GM19239 (cell line): ENCODE data around the gene CALHM2.
A peak's percentile ranks its signal among the peaks of the same experiment; 100 is the strongest.
"Not testable (repeated sequence)": the region's sequence is repeated elsewhere in the genome, so short reads cannot be mapped to it uniquely, and the experiment has no call there.

Experiments used
- DNase-seq: peaks from one replicate; pipeline ENCODE4 v3.0.0; 2011; ENCODE audit warnings: low spot score; ENCODE audit not compliant: insufficient read length
- FAIRE-seq: peaks from 2 replicates; lab custom pipeline; 2011; peaks lifted over from hg19 to GRCh38; lab: Jason Lieb, UNC

Gene CALHM2, protein sequence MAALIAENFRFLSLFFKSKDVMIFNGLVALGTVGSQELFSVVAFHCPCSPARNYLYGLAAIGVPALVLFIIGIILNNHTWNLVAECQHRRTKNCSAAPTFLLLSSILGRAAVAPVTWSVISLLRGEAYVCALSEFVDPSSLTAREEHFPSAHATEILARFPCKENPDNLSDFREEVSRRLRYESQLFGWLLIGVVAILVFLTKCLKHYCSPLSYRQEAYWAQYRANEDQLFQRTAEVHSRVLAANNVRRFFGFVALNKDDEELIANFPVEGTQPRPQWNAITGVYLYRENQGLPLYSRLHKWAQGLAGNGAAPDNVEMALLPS

DNA sequence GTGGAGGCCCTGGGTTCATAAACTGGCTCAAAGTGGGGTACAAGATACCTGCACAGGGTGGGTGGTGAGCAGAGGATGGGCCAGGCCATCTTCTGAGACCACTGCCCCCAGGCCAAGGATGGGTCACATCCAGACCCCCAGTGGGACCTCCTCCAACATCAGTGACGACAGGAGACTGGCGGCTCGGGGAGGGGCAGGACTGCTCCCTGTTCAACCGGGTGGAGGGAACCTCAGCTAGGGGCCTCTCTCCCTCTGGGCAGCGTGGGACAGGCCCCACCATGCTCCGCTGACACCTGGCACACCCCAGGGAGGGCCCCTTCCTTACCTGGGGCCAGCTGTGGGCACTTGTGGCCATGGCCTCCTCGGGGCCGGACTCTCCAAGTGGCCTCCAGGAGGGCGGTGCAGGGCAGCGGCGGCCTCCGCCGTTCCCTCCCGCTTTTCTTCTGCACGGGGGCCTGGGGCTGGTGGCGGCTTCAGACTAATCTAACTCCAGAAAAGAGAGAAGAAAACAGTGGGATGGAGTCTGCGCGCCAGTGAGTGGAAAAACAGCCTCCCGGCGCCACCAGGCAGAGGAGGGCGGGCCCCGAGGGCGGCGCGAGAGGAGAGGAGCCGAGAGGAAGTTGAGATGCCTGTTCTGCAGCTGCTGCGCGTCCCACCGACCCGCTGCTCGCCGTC is at the start of gene CALHM2:
CALHM2 (minus strand) TSS at position 540 of the 675 bp plus-strand sequence. CDS start 2,429 bp downstream, outside the sequence.
- FAIRE-seq (peak; percentile 91), DNase-seq (peak; percentile 91)

DNA sequence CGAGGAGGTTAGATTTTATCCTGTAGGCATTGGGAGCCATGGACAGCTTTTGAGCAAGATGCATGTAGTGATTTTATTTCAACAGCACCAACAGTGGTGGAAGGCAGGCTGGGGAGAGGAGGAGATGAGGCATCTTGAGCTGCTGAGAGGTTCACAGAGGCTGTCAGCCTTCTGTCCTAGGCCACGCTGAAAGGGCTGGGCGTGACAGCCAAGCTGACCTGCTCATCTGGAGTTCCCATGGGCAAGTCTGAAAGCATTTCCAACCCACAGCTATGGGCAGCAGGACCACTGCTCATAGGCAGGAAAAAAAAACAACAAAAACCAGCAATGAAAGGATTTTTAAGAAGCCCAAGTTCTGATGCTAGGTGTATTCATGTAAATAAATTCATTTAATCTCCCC is 49.0 kb upstream of the CALHM2 start:
- DNase-seq (no peak), FAIRE-seq (no peak)

DNA sequence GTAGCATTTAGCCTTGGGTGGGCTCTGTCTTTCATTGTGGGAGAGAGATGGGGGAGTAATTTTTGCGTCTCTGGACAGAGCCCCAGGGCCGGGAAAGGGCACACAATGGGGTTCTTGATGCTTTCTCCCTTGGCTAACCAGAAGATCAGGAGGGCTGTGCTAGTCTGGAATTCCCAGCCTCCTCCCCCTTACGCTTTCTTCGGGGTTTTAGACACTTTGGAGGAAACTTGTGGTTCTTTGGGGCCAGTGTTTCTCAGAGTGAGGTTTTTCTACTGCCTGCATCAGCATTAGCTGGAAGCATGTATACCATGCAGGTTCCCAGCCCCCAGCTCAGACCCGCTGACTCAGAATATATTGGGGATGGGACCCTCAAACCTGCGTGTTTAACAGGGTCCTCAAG is 48.3 kb upstream of the CALHM2 start:
- FAIRE-seq = no peak
- DNase-seq = no peak

DNA sequence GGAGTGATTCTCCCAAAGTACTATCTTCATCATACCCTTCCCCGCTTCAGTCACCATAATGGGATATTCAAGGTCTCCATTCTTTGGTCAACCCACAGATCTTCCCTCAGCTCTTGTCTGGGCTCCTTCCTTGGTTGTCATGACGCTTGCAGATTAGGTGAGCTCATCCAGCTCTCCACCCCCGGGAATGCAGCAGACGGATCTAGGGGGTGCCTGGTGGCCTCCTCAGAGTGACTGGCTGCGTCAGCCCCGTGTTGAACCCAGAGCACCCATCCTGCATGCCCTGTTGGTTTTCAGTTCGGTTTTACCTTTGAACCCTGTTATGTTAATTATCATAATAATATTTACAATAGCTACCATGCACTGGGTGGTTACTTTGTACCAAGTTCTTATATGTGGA is 47.7 kb upstream of the CALHM2 start:
- no peak for FAIRE-seq
- no peak for DNase-seq

DNA sequence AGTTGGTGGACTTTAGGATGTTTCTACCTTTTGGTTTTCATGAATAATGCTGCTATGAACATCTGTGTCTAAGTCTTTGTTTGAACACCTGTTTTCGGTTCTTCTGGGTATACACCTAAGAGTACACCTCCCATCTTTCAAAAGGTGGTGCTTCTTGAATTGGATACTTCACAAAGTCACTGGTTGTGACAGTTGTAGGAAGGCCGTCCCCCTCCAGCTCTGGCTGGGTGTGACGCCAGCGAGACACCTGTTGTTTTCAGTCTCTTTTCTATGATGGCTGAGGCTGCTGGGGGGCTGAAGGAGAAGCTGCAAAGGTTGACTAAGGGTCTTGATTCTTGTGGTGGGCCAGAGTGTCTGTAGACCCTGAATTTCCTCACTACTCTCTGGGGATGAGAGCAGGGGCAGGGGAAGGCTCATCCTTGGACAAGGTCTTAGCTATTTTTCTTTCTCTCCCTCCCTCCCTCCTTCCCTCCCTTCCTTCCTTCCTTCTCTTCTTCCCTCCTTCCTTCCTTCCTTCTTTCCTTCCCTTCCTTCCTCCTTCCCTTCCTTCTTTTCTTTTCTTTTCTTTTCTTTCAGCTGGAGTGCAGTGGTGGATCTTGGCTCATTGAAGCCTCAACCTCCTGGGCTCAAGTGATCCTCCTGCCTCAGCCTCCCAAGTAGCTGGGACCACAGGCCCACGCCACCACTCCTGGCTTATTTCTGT is 46.9 kb upstream of the CALHM2 start:
- DNase-seq (no peak), FAIRE-seq (no peak)

DNA sequence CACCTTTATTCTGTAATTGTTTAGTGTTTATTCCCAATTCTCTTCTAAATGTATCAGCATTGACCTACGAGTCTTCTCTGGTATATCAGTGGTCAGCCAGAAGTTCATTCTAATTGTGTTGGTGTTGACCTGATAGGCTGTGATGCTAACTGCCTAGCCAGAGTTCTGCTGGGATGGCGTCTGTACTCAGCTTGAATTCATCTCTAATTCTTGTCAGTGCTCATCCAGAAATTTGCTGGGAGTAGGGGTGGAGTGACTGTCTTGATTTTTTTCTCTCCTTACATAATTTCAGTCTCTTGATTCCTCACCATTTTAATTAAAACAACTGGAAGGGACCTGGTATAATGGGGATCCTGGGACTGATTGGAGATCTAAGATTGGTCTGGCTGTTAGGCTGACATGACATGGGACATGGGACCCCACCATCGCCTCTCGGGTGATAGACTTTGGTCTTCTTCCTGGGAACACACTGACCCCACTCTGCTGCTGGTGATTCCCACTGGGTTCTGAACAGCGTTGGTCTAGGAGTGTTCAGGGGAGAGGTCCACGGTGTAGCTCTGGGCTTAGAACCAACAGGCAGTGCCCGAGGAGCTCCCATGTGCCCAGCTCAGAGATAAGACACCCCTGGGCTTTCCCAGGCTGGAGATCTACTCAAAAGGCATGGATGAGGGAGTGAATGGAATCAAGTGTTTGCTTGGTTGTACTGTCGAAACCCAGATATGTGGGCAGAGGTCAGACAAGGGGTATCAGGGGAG is 45.2 kb upstream of the CALHM2 start:
- no peak for FAIRE-seq
- DNase-seq = no peak

DNA sequence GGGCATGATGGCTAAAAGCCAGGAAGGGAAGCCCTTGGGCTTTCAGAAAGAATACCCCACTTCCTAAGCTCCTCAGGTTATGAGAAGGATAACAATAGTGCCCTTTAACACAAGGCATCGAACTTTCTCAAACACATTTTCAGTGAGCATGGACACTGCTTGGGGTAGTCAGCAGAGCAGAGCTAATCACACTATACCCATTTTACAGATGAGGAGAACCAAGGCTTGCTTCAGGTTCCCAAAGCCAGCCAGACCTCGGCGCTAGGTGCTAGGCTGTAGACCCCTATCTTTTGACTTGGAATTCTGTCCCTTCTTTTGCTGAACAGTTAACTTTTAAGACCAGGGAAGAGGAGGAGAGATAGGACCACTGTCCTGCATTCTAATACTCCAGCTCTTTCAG is 43.2 kb upstream of the CALHM2 start:
- no peak for FAIRE-seq
- no peak for DNase-seq

DNA sequence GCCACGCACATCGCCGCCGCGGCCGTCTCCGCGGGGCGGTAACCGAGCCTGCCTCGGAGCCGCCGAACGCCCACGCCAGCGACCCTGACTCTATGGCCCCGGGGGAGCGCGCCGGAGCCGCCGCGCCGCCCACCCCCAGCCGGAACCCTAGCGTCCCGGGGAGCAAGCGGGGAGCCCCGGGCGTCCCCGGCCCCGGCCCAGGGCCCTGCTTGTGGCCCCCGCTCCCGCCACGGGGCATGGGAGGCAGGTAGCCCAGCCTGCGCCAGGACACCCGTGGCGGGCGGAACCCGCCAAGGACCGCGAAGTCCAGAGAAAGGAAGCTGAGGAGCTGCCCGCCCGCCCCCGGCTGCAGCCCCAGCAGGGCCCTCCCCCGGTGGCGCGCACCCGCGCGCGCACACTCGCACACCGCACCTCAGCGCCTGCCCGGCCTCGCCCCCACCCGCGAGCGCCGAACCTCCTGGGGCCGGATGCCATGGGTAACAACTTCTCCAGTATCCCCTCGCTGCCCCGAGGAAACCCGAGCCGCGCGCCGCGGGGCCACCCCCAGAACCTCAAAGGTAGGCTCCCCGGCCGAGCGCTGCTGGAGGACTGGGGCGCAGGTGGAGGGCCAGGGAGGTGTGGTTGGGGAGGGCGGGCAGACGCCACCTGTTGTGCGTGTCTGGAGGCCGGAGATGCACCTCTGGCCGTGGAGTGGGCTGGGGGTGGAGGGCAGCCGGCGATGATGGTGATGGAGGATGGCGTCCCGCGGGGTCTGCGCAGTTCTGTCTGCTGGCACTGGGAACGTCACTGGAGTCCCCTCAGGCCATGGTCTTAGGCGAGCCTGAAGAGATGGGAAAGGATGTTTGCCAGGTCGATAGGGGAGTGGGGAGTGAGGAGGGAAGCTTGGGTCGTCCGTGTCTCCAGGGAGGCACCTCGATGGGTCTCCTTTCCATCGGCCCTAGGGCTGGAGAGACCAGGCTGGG is 42.0 kb upstream of the CALHM2 start:
- FAIRE-seq (no peak), DNase-seq (no peak)

DNA sequence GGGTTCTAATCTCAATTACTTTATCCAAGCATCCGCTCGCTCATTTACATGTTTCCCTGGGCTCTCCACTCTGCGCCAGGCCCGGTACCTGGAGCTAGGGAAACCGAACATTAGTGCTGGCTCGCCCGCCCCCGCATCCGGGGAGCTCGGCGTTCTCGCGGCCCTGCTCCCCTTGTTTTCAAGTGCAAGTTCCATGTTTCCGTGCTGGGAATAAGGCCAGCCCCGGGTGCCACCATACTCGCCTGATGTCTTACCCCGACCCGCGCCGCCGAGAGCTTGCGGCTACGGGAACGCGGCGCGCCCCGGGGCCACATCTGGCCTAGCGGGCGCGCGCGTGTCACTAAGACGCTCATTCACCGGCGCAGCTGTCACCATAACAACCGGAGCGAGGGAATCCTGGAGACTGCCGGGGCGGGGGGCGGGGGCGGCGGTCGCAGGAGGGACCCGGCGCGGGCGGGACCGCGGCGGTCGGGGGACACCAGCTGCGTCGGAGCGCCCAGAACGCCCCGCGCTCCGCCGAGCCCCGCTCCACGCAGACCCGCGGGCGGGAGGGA is 41.3 kb upstream of the CALHM2 start, which contains the start of gene NEURL1:
NEURL1 (plus strand) TSS at position 344 of the 554 bp plus-strand sequence. CDS start 683 bp downstream, outside the sequence.
- DNase-seq (no peak), FAIRE-seq (no peak)

DNA sequence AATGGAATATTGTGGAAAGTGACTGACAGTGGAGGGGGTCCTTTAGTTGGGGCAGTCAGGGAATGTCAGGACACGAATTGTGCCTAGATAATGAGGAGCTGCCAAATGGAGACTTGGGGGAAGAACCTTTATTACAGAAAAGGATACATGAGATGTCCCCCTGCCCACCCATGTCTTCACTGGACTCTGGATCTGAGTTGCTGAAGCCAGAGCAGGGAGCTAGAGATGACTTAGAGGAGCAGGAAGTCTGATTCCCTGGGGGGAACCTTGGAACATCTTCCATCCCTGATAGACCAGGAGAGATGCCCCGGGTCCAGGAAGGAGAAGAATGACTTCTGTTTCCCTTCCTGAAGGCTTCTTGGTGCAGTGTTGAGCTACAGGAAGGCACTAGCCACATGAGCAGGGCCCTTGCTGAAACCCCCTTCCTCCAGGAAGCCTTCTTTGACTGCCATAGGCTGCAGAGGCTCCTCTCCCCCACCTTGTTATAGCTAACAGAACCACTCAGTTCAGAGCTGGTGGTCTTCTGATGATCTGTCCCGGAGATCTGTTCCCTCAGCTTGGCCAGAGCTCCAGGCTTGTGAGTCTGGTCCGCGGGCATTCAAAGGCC is 40.6 kb upstream of the CALHM2 start:
- FAIRE-seq = no peak
- no peak for DNase-seq

DNA sequence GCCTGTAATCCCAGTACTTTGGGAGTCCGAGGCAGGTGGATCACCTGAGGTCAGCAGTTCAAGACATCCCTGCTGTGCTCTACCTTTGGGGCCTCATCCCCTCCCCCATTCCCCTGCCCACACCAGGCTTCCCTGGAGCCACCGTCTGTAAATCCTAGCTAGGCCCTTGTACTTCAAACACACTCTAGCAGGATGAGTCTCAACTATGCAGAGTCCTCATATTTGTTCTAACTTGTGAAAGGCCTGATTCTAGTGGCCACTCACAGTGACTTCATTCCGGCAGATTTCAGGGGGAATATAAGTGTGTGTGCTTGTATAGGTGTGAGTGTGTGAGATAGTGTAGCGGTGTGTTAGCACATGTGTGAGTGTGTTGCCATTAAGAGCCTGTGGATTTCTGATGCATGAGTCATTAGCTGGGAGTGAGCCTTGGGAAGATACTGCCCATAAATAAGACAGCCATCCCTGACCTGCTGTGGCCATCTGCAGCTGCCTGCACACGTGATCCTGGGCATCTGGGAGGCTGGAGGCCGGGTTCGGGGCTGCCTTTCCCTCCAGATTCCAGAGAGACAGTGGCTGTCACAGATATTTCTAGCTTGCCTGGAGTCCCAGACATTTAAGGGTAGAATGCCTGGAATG is 39.7 kb upstream of the CALHM2 start:
- FAIRE-seq (no peak), DNase-seq (no peak)

DNA sequence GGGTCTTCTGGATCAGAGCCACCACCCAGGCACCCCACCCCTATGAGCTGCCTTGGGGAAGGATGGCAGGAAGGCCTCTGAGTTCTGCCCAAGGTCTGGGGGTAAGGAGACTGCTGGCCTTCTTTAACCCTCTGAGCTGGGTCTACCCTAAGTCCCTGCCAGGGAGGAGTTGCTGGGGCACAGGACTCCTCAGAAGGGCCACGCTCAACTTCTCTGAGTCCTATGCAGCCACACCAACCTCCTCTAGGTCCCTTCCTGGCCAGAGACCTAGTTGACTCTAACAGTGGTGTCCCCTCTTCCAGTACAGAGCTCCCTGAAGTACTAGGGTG is 38.8 kb upstream of the CALHM2 start:
- DNase-seq = no peak
- no peak for FAIRE-seq

DNA sequence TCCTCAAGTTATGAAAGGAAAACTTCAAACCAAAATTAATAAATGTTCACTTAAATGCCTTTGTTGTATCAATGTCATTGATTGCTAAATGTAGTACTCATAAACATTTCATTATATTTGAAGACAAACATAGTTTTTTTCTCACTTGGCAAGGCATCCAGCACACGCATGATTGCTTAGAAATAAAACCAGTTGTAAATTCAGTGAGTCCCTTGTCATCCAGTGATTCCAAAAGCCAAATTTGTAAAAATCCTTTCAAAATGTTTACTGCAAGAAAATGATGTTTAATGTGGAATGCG is 35.2 kb upstream of the CALHM2 start:
- no peak for DNase-seq
- no peak for FAIRE-seq

DNA sequence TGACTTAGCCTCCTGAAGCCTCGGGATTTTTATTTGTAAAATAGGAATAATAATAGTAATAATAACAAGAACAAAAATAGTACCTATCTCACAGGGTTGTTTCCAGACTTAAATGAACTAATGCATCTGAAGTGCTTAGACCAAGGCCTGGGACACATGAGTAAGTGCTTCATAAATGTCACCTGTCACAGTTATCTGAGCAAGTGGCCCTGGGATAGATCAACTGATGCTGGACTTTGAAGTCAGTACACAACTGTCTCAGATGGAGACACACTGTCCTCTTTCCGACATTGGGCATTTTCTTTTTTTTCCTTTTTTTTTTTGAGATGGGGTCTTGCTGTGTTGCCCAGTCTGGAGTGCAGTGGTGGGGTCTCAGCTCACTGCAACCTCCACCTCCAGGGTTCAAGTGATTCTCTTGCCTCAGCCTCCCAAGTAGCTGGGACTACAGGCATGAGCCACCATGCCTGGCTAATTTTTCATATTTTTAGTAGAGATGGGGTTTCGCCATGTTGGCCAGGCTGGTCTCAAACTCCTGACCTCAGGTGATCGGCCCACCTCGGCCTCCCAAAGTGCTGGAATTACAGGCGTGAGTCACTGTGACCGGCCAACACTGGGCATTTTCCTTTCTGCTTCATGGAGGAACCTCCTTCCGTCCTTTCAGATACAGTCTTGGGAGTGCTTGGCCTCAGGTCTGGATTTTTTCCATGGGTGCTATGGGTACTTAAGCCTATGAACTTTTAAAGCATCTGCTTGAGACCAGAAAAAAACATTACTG is 34.7 kb upstream of the CALHM2 start:
- DNase-seq = not testable (repeated sequence)

DNA sequence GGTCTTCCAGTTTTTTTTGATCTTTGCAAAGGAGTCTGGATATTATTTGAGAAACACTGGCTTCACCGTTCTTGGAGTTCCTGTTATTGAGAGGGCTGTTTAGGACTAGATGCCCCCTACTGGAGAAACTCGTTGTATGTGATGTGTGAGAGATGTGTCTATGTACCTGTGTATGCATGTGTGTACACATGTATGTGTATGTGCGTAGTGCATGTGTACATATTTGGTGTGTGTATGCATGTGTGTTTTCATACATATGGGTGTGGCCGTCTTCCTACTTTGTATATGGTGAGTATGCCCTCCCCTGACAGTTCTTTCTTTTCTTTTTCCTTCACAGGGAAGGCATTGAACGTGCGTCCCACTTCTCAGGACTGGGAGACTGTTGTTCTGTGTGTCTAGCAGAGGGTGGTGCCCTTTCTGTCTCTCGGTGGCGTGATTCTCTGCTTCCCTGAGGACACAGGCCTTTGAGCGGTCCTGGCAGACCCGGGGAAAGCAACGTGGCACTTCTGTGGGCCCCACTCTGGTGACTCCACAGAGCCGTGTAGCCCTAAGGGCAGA is 29.9 kb upstream of the CALHM2 start:
- DNase-seq (peak; percentile 67), FAIRE-seq (peak; percentile 98)

More for the DNA sequence above, 34.7 kb upstream of the CALHM2 start:
- not testable (repeated sequence) for FAIRE-seq

DNA sequence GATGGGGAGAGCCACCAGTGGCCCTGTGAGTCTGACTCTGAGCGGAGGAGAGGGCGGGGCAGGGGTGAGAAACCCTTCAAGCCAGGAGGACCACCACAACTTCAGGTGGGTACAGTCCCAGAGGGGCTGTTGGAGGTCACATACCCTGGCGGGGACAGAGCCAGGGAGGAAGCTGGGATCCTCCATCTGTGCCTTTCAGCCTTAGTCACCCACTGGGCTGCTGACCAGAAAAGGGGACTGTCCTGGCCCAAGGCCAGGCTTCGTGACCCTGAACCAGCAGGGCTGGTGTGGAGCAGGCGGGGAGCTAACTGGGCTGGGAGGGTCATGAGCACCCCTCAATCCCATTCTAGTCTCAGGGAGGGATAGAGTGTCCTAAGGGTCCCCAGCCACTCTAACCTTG is 28.4 kb upstream of the CALHM2 start:
- no peak for DNase-seq
- no peak for FAIRE-seq

DNA sequence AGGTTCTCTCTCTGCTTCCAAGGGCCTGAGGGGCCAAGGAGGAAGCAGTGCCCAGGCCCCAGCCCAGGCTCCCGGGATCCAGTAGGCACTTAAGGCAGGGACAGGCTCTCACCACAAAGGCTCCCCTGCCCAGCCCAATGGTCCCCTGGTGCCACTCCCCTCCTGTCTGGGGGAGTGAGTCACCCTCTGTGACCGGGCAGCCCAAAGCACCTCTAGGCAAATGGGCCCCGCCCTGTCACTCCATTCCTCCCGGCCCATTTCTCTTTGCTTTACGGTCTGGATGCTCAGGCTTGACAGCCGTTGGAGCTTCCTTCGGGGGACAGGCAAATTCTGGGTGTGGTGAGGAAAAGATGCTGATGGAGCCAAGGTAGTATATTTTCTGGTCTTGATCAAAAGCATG is 27.0 kb upstream of the CALHM2 start, which contains the start of gene CALHM3:
CALHM3 (minus strand) TSS at position 106 of the 400 bp plus-strand sequence. CDS start 208 bp downstream, outside the sequence.
- no peak for DNase-seq
- FAIRE-seq = no peak
